Measurements from ENCODE around the gene TGFB1.

The TGFB1 gene

GRCh38 chr19:41319500-41320184 is 34.1 kb downstream of the TGFB1 start:
- TF ChIP-seq CTCF (conservative IDR thresholded peaks at IDR 0.05; ENCODE audit: control insufficient read depth, insufficient read depth, low read depth, low read length): no peak
- no peak overlapping the region for H3K4me3 ChIP-seq (ENCODE audit: control insufficient read depth, low read depth, low read length)
- DNase-seq (ENCODE audit: low read depth): no peak

- no peak for TF ChIP-seq CTCF (conservative IDR thresholded peaks at IDR 0.05; ENCODE audit: control insufficient read depth, insufficient read depth, low read depth, low read length)
- H3K4me3 ChIP-seq (ENCODE audit: control insufficient read depth, low read depth, low read length): no peak overlapping the region
- DNase-seq (ENCODE audit: low read depth): no peak
These were observed 34.8 kb downstream of the TGFB1 start for GRCh38 chr19:41318696-41319499.

GRCh38 chr19:41316306-41316920 is 37.3 kb downstream of the TGFB1 start:
- no peak for DNase-seq (ENCODE audit: low read depth)
- TF ChIP-seq CTCF (conservative IDR thresholded peaks at IDR 0.05; ENCODE audit: control insufficient read depth, insufficient read depth, low read depth, low read length): no peak
- H3K4me3 ChIP-seq (ENCODE audit: control insufficient read depth, low read depth, low read length): no peak overlapping the region

GRCh38 chr19:41311613-41312012 is 42.1 kb downstream of the TGFB1 start:
- no peak overlapping the region for H3K4me3 ChIP-seq (ENCODE audit: control insufficient read depth, low read depth, low read length)
- DNase-seq (ENCODE audit: low read depth): no peak
- no peak for TF ChIP-seq CTCF (conservative IDR thresholded peaks at IDR 0.05; ENCODE audit: control insufficient read depth, insufficient read depth, low read depth, low read length)

GRCh38 chr19:41311072-41311471 is 42.6 kb downstream of the TGFB1 start:
- DNase-seq (ENCODE audit: low read depth): no peak
- no peak for TF ChIP-seq CTCF (conservative IDR thresholded peaks at IDR 0.05; ENCODE audit: control insufficient read depth, insufficient read depth, low read depth, low read length)
- peak overlapping the region; percentile 80 for H3K4me3 ChIP-seq (ENCODE audit: control insufficient read depth, low read depth, low read length)

- TF ChIP-seq CTCF (conservative IDR thresholded peaks at IDR 0.05; ENCODE audit: control insufficient read depth, insufficient read depth, low read depth, low read length): no peak
- DNase-seq (ENCODE audit: low read depth): peak; percentile 83
- H3K4me3 ChIP-seq (ENCODE audit: control insufficient read depth, low read depth, low read length): peak within 1 kb of the TSS; percentile 80
These were observed 43.5 kb downstream of the TGFB1 start, which contains the start of gene CCDC97 for GRCh38 chr19:41310033-41310831. TSS of gene CCDC97 (plus strand) at chr19:41310172. CDS start at chr19:41310311, 139 bp downstream.

Data from fibroblast of mammary gland (primary cell).